ENCODE measurements around the gene PIGP.

DNA sequence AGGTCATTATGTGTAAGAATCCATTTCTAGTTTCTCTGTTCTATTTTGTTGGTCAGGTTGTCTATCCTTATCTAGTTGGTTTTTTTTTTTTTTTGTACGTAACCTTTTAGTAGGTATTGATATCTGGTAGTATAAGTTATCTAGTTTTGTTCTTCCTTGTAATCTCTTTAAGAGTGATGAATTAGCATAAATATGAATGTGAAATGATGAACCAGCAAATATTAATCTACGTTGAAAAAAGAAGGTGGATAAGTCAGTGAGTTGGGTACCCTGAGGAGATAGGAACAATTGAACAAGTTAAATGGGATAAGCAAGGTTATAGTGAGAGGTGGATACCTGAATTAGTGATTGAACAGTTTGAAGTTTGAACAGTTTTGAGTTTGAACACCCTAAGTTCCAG, 34.1 kb upstream of the PIGP start:
- TF ChIP-seq, protein P1, sequence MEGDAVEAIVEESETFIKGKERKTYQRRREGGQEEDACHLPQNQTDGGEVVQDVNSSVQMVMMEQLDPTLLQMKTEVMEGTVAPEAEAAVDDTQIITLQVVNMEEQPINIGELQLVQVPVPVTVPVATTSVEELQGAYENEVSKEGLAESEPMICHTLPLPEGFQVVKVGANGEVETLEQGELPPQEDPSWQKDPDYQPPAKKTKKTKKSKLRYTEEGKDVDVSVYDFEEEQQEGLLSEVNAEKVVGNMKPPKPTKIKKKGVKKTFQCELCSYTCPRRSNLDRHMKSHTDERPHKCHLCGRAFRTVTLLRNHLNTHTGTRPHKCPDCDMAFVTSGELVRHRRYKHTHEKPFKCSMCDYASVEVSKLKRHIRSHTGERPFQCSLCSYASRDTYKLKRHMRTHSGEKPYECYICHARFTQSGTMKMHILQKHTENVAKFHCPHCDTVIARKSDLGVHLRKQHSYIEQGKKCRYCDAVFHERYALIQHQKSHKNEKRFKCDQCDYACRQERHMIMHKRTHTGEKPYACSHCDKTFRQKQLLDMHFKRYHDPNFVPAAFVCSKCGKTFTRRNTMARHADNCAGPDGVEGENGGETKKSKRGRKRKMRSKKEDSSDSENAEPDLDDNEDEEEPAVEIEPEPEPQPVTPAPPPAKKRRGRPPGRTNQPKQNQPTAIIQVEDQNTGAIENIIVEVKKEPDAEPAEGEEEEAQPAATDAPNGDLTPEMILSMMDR (IDR thresholded peaks at IDR 0.05; ENCODE audit: extremely low read depth in 1 of 2, insufficient read depth in 1 of 2, low read depth in 1 of 2, low read length in 2 of 2), result no peak
- no peak for TF ChIP-seq POLR2A (IDR thresholded peaks at IDR 0.05; ENCODE audit: low read depth, low read length)
- no peak for TF ChIP-seq POLR2AphosphoS5 (IDR thresholded peaks at IDR 0.05; ENCODE audit: insufficient read depth, low read depth, low read length)
- no peak for TF ChIP-seq EZH2 (IDR thresholded peaks at IDR 0.05; ENCODE audit: borderline replicate concordance, low read depth, low read length, severe bottlenecking)
- no peak for TF ChIP-seq MYC (IDR thresholded peaks at IDR 0.05; ENCODE audit: low read depth, low read length)
- TF ChIP-seq, protein P2, sequence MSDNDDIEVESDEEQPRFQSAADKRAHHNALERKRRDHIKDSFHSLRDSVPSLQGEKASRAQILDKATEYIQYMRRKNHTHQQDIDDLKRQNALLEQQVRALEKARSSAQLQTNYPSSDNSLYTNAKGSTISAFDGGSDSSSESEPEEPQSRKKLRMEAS (IDR thresholded peaks at IDR 0.05; ENCODE audit: insufficient read depth, insufficient read length), result no peak
- TF ChIP-seq GATA2 (IDR thresholded peaks at IDR 0.05; ENCODE audit: insufficient read depth, insufficient read length, low read depth, low read length), result no peak
- TF ChIP-seq JUN (IDR thresholded peaks at IDR 0.05; ENCODE audit: borderline replicate concordance, insufficient read depth, insufficient read length, low read depth), result no peak
- TF ChIP-seq FOS (IDR thresholded peaks at IDR 0.05; ENCODE audit: borderline replicate concordance, insufficient read depth, low read length), result no peak

Measured in endothelial cell of umbilical vein (primary cell).